ENCODE data around the gene ARMH4.

ARMH4 gene

DNA sequence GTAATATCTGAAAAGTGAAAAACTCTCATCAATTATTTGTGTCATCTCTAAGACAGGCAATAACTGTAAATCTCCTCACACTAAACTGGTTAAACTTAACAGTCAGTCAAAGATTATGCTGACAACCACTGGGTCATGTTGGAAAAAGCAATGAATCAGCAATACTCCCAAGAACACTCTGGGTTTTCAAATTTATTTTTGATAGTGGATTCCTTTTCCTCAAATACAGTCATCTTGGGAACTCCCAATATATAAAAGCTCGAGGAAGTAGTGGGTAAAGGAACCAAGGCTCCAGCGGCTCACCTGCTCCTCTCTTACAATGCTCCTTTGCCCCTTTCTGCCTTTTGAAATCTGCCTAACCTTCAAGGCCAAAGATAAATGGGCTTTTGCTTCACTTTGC, 70.0 kb downstream of the ARMH4 start:
- H3K9me3 Mint-ChIP-seq = no peaks in the 10 kb centered on the region
- H3K4me3 Mint-ChIP-seq = no peak overlapping the region
- DNase-seq (ENCODE audit: low spot score in 2 of 2) (no peak), ATAC-seq (replicated peaks; ENCODE audit: extremely low read depth, poor library complexity, severe bottlenecking) (no peak)
- no peak overlapping the region for H3K27ac Mint-ChIP-seq (ENCODE audit: low read depth)
- no peaks in the 10 kb centered on the region for H3K4me1 Mint-ChIP-seq
- no peaks in the 10 kb centered on the region for H3K36me3 Mint-ChIP-seq (ENCODE audit: insufficient read depth)
- peaks cover 29% of the 10 kb centered on the region for H3K27me3 Mint-ChIP-seq

DNA sequence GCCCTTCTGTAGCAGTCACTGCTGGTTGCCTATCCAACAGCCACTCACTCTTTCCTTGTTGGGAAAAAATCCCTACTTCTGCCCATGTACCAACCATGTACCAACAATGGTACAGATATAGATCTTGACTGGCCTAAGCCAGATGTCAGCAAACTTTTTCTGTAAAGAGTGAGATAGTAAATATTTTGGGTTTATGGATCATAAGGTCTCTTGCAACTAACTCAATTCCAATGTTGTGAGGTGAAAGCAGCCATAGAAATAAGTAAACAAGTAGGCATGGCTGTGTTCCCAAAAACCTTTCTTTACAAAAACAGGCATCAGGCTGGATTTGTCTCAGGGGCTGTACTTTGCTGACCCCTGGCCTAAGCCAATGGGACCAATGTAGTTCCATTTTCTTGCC, 73.5 kb downstream of the ARMH4 start:
- ATAC-seq (replicated peaks; ENCODE audit: extremely low read depth, poor library complexity, severe bottlenecking) (no peak), DNase-seq (ENCODE audit: low spot score in 2 of 2) (no peak)
- no peaks in the 10 kb centered on the region for H3K27me3 Mint-ChIP-seq
- no peaks in the 10 kb centered on the region for H3K9me3 Mint-ChIP-seq
- no peaks in the 10 kb centered on the region for H3K4me1 Mint-ChIP-seq
- no peak overlapping the region for H3K27ac Mint-ChIP-seq (ENCODE audit: low read depth)
- no peaks in the 10 kb centered on the region for H3K36me3 Mint-ChIP-seq (ENCODE audit: insufficient read depth)
- H3K4me3 Mint-ChIP-seq = no peak overlapping the region

DNA sequence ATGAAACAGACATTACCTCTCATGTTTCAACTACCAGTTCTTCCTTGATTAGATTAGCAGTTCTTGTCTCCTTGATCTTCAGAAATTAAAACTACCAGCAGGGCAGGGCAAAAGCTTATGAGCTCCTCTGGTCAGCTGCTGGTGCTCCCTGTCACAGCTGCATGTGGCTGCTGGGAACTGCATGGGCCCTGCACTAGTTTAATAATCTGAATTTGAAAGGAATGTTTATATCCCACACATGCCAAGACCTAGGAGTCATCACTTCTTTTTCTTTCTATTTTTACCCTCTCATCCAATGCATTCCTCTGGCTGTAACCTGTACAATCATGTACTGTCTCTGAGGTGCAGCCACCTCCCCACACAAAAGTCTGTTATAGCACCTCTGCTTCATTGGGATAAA, 73.9 kb downstream of the ARMH4 start:
- Mint-ChIP-seq H3K36me3 (ENCODE audit: insufficient read depth) (no peaks in the 10 kb centered on the region), H3K9me3 (no peaks in the 10 kb centered on the region), H3K27ac (ENCODE audit: low read depth) (no peak overlapping the region), H3K4me1 (no peaks in the 10 kb centered on the region), H3K27me3 (no peaks in the 10 kb centered on the region), H3K4me3 (no peak overlapping the region)
- DNase-seq (ENCODE audit: low spot score in 2 of 2) = no peak
- no peak for ATAC-seq (replicated peaks; ENCODE audit: extremely low read depth, poor library complexity, severe bottlenecking)

GRCh38 chr14:58077621-58078020, 74.4 kb downstream of the ARMH4 start:
- H3K27ac Mint-ChIP-seq (ENCODE audit: low read depth) = no peak overlapping the region
- H3K9me3 Mint-ChIP-seq = no peaks in the 10 kb centered on the region
- H3K36me3 Mint-ChIP-seq (ENCODE audit: insufficient read depth) = no peaks in the 10 kb centered on the region
- ATAC-seq (replicated peaks; ENCODE audit: extremely low read depth, poor library complexity, severe bottlenecking) = no peak
- no peak overlapping the region for H3K4me3 Mint-ChIP-seq
- H3K4me1 Mint-ChIP-seq = no peaks in the 10 kb centered on the region
- no peak for DNase-seq (ENCODE audit: low spot score in 2 of 2)
- H3K27me3 Mint-ChIP-seq = no peaks in the 10 kb centered on the region

DNA sequence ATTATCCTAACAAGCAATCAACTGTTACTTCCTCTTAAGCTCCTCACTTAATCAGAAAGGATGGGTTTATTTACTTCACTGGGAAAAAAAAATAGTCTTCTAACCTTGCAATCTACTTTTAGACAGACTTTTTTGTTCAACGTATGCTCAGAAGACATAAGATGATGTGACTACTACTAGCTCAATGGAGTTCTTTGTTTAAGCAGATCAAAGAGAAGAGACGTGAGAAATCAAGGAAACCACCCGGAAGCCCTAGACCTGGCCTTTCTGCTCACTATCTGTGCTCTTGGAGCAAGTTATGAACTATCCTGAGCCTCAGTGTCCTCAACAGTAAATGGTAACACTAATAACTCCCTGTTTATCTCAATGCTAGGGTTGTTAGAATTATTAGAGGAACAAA, 78.5 kb downstream of the ARMH4 start:
- H3K36me3 Mint-ChIP-seq (ENCODE audit: insufficient read depth) = no peaks in the 10 kb centered on the region
- H3K4me3 Mint-ChIP-seq = no peak overlapping the region
- H3K4me1 Mint-ChIP-seq = no peaks in the 10 kb centered on the region
- no peaks in the 10 kb centered on the region for H3K27me3 Mint-ChIP-seq
- H3K9me3 Mint-ChIP-seq = no peaks in the 10 kb centered on the region
- no peak overlapping the region for H3K27ac Mint-ChIP-seq (ENCODE audit: low read depth)
- DNase-seq (ENCODE audit: low spot score in 2 of 2) (no peak), ATAC-seq (replicated peaks; ENCODE audit: extremely low read depth, poor library complexity, severe bottlenecking) (no peak)

DNA sequence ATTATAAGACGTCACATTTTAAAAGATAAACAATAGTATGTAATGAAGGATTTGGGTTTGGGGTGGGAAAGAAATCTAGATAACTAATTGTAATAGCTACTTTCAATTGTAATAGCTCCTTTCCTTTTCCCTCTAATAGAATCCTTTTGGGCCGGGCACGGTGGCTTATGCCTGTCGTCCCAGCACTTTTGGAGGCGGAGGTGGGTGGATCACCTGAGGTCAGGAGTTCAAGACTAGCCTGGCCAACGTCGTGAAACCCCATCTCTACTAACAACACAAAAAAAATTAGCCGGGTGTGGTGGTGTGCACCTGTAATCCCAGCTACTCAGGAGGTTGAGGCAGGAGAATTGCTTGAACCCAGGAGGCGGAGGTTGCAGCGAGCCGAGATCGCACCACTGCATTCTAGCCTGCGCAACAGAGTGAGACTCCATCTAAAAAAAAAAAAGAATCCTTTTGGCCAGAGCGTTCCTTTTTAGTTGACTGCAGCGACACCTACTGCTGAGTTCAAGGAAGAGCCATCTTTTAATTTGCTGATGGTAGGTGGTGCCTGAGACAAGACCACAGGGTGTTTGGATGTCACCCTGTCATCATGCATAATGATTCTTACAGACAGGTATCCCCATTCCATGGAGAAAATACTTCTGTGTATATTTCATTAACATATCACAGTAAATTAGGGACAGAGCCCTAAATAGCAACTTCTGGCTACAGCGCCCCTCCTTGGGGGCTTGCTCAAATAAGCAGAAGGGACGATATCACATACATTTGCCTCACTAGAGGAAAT, 79.5 kb downstream of the ARMH4 start:
- peak; percentile 40 for ATAC-seq (replicated peaks; ENCODE audit: extremely low read depth, poor library complexity, severe bottlenecking)
- no peaks in the 10 kb centered on the region for H3K4me1 Mint-ChIP-seq
- no peaks in the 10 kb centered on the region for H3K36me3 Mint-ChIP-seq (ENCODE audit: insufficient read depth)
- no peaks in the 10 kb centered on the region for H3K9me3 Mint-ChIP-seq
- peak in 1 of 2 donors; percentile 11 for DNase-seq (ENCODE audit: low spot score in 2 of 2)
- H3K27ac Mint-ChIP-seq (ENCODE audit: low read depth) = no peak overlapping the region
- no peak overlapping the region for H3K4me3 Mint-ChIP-seq
- no peaks in the 10 kb centered on the region for H3K27me3 Mint-ChIP-seq

- DNase-seq (ENCODE audit: low spot score in 2 of 2) (no peak), ATAC-seq (replicated peaks; ENCODE audit: extremely low read depth, poor library complexity, severe bottlenecking) (no peak)
- no peaks in the 10 kb centered on the region for H3K36me3 Mint-ChIP-seq (ENCODE audit: insufficient read depth)
- no peaks in the 10 kb centered on the region for H3K27me3 Mint-ChIP-seq
- H3K9me3 Mint-ChIP-seq = no peaks in the 10 kb centered on the region
- no peak overlapping the region for H3K27ac Mint-ChIP-seq (ENCODE audit: low read depth)
- no peak overlapping the region for H3K4me3 Mint-ChIP-seq
- no peaks in the 10 kb centered on the region for H3K4me1 Mint-ChIP-seq
These were observed 80.7 kb downstream of the ARMH4 start for GRCh38 chr14:58071341-58071740.

DNA sequence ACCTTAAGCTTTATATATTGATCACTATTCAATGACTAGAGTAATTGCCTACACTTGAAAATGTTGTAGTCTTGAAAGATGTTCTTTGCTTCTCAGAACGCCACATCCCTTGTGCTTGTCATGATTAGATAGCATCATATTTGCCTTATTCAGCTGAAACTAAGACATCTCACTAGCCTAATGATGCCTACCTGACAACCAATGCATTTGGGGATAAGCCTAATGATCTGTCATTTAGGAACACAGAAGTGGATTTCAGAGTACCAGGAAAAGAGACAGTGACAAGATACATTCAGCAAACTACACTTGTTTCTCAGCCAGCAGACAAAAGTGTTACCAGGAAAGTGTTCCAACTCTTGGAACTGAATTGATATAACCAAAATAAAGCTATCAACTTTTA, 83.7 kb downstream of the ARMH4 start:
- H3K4me3 Mint-ChIP-seq = no peak overlapping the region

DNA sequence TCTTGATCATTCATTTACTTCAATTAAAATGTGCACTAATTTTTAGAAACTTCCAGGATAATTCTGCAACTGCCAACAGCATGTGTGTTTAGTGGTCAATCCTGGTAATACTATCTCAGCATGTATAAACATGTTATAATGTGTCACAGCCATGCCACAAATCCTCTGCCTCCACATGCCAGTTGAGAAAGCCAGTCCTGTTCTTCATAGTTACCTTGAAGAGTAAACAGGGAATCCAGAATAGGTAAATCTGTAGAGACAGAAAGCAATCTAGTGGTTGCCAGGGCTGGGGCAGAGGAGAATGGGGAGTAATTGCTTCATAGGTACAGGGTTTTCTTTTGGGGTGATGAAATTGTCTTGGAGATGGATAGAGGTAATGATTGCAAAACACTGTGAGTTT, 85.9 kb downstream of the ARMH4 start:
- Mint-ChIP-seq H3K9me3 (no peaks in the 10 kb centered on the region), H3K27ac (ENCODE audit: low read depth) (no peak overlapping the region), H3K4me3 (no peak overlapping the region), H3K4me1 (no peaks in the 10 kb centered on the region), H3K27me3 (peaks cover 15% of the 10 kb centered on the region), H3K36me3 (ENCODE audit: insufficient read depth) (no peaks in the 10 kb centered on the region)
- ATAC-seq (replicated peaks; ENCODE audit: extremely low read depth, poor library complexity, severe bottlenecking) (no peak), DNase-seq (ENCODE audit: low spot score in 2 of 2) (no peak)

More for the DNA sequence above, 83.7 kb downstream of the ARMH4 start:
- DNase-seq (ENCODE audit: low spot score in 2 of 2) (no peak), ATAC-seq (replicated peaks; ENCODE audit: extremely low read depth, poor library complexity, severe bottlenecking) (no peak)
- H3K9me3 Mint-ChIP-seq = no peaks in the 10 kb centered on the region
- no peaks in the 10 kb centered on the region for H3K27me3 Mint-ChIP-seq
- no peaks in the 10 kb centered on the region for H3K36me3 Mint-ChIP-seq (ENCODE audit: insufficient read depth)
- no peaks in the 10 kb centered on the region for H3K4me1 Mint-ChIP-seq
- no peak overlapping the region for H3K27ac Mint-ChIP-seq (ENCODE audit: low read depth)

DNA sequence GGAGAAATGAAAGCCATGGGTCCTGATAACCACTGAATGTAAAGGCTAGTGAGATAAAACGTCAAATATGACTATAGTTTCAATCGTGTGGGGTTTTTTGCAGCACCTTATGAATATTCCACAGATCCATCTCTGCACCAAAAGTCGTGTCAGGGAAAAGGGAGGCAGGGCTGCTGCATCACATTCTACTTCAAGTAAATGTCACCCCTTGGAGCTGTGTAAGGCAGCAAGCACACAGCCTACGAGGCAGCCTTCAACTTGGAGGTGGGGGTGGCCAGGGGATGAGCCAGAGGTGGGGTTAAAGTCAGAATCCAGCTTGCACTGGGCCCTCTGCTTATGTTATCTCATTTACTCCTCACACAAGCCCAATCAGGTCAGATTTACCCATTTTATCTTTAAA, 90.4 kb downstream of the ARMH4 start:
- no peaks in the 10 kb centered on the region for H3K9me3 Mint-ChIP-seq
- ATAC-seq (replicated peaks; ENCODE audit: extremely low read depth, poor library complexity, severe bottlenecking) = no peak
- H3K36me3 Mint-ChIP-seq (ENCODE audit: insufficient read depth) = no peaks in the 10 kb centered on the region
- no peak for DNase-seq (ENCODE audit: low spot score in 2 of 2)
- H3K27ac Mint-ChIP-seq (ENCODE audit: low read depth) = no peak overlapping the region
- no peaks in the 10 kb centered on the region for H3K4me1 Mint-ChIP-seq
- H3K4me3 Mint-ChIP-seq = no peak overlapping the region
- peaks cover 38% of the 10 kb centered on the region for H3K27me3 Mint-ChIP-seq

DNA sequence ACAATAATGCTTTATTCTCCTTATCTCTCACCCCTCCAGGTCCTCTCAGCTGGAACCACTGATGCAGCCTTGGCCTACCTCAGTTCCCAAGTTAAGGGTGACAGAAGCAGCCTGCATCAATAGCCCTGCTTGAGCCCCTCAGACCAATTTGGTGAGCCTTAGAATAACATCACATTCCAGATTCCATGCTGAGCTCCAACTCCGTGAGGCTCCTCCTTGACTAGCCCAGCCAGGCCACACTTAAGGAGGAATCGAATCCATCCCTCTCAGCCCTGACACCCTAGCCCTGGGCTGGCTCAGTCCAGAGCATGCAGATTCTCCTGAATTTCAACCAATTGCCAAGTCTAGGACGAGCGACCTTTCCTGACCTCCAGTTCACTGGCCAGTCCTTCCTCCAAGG, 91.1 kb downstream of the ARMH4 start:
- ATAC-seq (replicated peaks; ENCODE audit: extremely low read depth, poor library complexity, severe bottlenecking) = no peak
- H3K27ac Mint-ChIP-seq (ENCODE audit: low read depth) = no peak overlapping the region
- no peaks in the 10 kb centered on the region for H3K4me1 Mint-ChIP-seq
- H3K9me3 Mint-ChIP-seq = no peaks in the 10 kb centered on the region
- peaks cover 45% of the 10 kb centered on the region for H3K27me3 Mint-ChIP-seq
- no peaks in the 10 kb centered on the region for H3K36me3 Mint-ChIP-seq (ENCODE audit: insufficient read depth)
- no peak for DNase-seq (ENCODE audit: low spot score in 2 of 2)
- H3K4me3 Mint-ChIP-seq = no peak overlapping the region

DNA sequence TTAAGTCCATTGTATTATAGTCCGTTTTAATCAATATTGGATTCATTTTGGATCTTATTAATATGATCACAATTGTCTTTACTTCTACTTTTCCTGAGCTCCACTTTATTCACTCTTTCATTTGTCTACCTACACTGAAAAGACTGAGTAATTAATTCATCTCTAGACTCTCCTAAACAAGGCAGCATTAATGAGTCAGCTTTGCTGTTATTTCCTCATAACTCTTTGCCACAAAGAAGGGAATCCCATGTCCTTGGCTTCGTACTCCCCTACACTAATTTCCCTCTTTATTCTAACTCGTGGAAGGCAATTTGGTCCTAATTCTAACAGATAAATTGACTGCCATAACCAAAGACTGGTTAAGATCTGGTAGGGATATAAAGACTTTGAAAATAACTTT, 91.9 kb downstream of the ARMH4 start:
- Mint-ChIP-seq H3K36me3 (ENCODE audit: insufficient read depth) (no peaks in the 10 kb centered on the region), H3K4me3 (no peak overlapping the region), H3K27ac (ENCODE audit: low read depth) (no peak overlapping the region), H3K4me1 (no peaks in the 10 kb centered on the region), H3K9me3 (no peaks in the 10 kb centered on the region), H3K27me3 (peaks cover 47% of the 10 kb centered on the region)
- ATAC-seq (replicated peaks; ENCODE audit: extremely low read depth, poor library complexity, severe bottlenecking) (no peak), DNase-seq (ENCODE audit: low spot score in 2 of 2) (no peak)

GRCh38 chr14:58059126-58059525, 92.9 kb downstream of the ARMH4 start:
- Mint-ChIP-seq H3K9me3 (no peaks in the 10 kb centered on the region), H3K4me3 (no peak overlapping the region), H3K36me3 (ENCODE audit: insufficient read depth) (no peaks in the 10 kb centered on the region), H3K27me3 (peaks cover 47% of the 10 kb centered on the region), H3K4me1 (no peaks in the 10 kb centered on the region), H3K27ac (ENCODE audit: low read depth) (no peak overlapping the region)
- DNase-seq (ENCODE audit: low spot score in 2 of 2) (no peak), ATAC-seq (replicated peaks; ENCODE audit: extremely low read depth, poor library complexity, severe bottlenecking) (no peak)
